Measurements from ENCODE around the gene AQP5.

AQP5 gene
- long read RNA-seq, result 0 reads

DNA sequence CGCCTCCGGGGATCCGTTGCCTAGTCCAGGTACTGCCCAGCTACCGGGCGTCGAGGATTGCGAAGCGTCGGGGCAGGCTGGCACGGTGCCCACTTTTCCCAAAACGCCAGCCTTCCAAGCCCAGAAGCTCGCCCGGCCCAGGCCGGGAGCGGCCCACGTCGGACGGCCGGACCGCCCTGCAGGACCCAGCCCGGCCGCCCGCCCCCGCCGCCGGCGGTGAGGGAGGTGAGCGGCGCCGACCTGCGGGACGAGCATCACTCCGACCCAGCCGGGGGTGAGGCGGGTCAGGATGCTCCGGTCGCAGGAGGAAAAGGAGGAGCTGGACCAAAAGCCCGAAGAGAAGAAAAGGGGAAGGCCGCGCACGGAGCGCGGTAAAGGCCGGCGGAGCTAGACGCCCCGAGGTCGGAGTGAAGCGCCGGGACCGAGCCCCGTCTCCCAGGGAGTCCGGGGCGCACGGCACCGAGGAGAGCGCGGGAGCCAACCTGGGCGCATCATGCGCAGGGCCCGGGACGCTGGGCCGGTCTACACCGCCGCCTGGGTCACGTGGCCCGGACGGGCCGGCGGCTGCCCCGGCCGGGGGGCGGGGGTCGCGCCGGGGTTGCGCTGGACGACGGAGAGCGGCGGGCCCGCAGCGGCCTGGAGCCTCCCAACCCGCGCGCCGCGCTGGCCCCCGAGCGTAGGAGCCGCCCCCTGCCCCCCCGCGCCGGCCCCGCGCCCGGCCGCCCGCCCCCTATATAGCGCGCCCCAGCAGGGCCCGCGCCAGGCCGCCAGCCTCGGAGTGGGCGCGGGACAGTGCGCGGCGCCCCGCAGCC is at the start of gene AQP5:
AQP5 (plus strand) TSS at position 762 of the 812 bp plus-strand sequence. CDS start 146 bp downstream, outside the sequence.
- H3K27me3 ChIP-seq (ENCODE audit: insufficient read depth, poor library complexity, severe bottlenecking), result peaks cover 62% of the 10 kb centered on the region
- TF ChIP-seq, protein P1, sequence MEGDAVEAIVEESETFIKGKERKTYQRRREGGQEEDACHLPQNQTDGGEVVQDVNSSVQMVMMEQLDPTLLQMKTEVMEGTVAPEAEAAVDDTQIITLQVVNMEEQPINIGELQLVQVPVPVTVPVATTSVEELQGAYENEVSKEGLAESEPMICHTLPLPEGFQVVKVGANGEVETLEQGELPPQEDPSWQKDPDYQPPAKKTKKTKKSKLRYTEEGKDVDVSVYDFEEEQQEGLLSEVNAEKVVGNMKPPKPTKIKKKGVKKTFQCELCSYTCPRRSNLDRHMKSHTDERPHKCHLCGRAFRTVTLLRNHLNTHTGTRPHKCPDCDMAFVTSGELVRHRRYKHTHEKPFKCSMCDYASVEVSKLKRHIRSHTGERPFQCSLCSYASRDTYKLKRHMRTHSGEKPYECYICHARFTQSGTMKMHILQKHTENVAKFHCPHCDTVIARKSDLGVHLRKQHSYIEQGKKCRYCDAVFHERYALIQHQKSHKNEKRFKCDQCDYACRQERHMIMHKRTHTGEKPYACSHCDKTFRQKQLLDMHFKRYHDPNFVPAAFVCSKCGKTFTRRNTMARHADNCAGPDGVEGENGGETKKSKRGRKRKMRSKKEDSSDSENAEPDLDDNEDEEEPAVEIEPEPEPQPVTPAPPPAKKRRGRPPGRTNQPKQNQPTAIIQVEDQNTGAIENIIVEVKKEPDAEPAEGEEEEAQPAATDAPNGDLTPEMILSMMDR (IDR thresholded peaks at IDR 0.05; ENCODE audit: insufficient read depth, low read length), result no peak
- TF ChIP-seq SPI1 (IDR thresholded peaks at IDR 0.05; ENCODE audit: borderline replicate concordance, low read depth), result 0 out of 2 replicates have a peak, but pooled peaks have one; percentile 22
- no peak within 1 kb of the TSS for H3K4me3 ChIP-seq (replicated peaks; ENCODE audit: insufficient read depth, low read length)
- no peak for DNase-seq (ENCODE audit: low read depth in 1 of 2, low spot score in 1 of 2)
- H3K27ac ChIP-seq (replicated peaks), result no peak within 1 kb of the TSS

DNA sequence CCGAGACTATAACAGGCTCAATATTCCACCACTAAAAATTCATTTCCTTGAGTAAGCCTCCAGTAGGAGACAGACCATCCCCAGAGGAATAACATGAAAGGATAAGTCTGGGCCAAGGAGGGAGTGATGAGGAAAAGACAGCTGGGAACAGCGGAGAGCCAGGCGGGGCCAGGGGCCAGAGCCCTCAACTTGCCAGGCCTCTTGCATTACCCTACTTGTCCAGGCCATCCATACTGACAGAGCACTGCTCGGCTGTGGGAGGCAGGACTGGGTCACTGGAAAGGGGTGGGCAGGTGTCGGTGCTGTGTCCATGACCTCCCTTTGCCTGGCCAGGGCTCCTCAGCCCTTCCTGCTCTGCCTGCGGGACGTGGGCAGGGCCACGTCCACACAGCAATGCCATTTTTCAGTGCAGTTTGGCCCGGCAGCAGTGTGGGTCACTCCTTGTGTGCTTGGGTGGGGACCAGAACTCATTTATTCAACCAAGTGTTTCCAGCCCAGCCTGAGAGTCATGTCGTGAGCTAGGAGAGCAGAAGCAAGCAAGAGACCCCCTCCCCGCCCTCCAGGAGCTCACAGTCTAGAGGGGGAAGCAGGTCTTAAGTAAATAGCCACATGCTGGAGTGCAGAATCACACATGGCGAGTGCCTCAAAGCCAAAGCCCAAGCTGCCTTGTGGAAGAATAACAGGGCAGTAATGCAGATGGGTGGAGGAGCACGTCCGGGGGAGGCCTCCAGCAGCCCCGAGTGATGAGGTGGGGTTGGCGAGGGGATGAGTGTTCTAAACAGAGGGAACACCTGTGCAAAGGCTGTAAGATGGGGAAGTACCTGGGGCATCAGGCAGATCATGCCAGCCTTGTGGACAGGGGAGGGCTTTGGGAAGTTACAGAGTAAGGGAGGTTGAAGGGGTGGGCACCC is 49.1 kb upstream of the AQP5 start:
- TF ChIP-seq SPI1 (IDR thresholded peaks at IDR 0.05; ENCODE audit: borderline replicate concordance, low read depth) (no peak), GABPA (IDR thresholded peaks at IDR 0.05; ENCODE audit: low read depth) (no peak), POLR2AphosphoS5 (IDR thresholded peaks at IDR 0.05; ENCODE audit: low read depth) (no peak)
- TF ChIP-seq, protein P2, sequence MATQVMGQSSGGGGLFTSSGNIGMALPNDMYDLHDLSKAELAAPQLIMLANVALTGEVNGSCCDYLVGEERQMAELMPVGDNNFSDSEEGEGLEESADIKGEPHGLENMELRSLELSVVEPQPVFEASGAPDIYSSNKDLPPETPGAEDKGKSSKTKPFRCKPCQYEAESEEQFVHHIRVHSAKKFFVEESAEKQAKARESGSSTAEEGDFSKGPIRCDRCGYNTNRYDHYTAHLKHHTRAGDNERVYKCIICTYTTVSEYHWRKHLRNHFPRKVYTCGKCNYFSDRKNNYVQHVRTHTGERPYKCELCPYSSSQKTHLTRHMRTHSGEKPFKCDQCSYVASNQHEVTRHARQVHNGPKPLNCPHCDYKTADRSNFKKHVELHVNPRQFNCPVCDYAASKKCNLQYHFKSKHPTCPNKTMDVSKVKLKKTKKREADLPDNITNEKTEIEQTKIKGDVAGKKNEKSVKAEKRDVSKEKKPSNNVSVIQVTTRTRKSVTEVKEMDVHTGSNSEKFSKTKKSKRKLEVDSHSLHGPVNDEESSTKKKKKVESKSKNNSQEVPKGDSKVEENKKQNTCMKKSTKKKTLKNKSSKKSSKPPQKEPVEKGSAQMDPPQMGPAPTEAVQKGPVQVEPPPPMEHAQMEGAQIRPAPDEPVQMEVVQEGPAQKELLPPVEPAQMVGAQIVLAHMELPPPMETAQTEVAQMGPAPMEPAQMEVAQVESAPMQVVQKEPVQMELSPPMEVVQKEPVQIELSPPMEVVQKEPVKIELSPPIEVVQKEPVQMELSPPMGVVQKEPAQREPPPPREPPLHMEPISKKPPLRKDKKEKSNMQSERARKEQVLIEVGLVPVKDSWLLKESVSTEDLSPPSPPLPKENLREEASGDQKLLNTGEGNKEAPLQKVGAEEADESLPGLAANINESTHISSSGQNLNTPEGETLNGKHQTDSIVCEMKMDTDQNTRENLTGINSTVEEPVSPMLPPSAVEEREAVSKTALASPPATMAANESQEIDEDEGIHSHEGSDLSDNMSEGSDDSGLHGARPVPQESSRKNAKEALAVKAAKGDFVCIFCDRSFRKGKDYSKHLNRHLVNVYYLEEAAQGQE (IDR thresholded peaks at IDR 0.05; ENCODE audit: insufficient replicate concordance, low read depth), result no peak
- TF ChIP-seq, protein P1 (IDR thresholded peaks at IDR 0.05; ENCODE audit: insufficient read depth, low read length), result no peak
- Histone ChIP-seq H3K27me3 (ENCODE audit: insufficient read depth, poor library complexity, severe bottlenecking) (no peaks in the 10 kb centered on the region), H3K4me3 (replicated peaks; ENCODE audit: insufficient read depth, low read length) (no peak overlapping the region), H3K27ac (replicated peaks) (no peak overlapping the region)
- DNase-seq (ENCODE audit: low read depth in 1 of 2, low spot score in 1 of 2), result no peak

DNA sequence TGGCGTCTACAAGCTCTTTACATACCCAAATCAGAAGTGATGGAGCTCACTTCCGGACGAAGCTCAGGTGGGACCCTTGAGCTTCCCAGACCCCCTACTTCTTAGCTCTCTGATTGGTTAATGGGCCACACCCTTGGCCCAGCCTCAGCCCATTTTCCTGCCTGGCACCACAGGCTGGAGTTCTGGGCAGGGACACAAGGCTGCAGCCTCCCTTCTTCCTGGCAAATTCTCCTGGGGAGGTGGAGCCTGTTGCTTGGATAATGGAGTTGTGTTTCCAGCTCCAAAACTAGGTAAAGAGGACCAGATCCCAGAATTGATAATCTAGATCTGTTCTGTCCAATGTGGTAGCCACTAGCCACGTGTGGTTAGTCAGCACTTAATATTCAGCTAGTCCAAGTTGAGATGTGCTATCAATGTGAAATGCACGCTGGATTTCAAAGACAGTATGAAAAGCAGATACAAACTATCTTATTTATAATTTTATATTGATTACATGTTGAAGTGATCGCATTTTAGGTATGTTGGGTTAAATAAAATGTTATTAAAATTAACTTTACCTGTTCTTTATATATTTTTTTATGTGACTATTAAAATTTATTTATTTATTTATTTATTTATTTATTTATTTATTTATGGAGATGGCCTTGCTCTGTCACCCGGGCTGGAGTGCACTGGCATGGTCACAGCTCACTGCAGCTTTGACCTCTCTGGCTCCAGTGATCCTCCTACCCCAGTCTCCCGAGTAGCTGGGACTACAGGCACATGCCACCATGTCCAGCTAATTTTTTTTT is 45.3 kb upstream of the AQP5 start:
- Histone ChIP-seq H3K27ac (replicated peaks) (no peak overlapping the region), H3K4me3 (replicated peaks; ENCODE audit: insufficient read depth, low read length) (no peak overlapping the region)

More for the DNA sequence above, 45.3 kb upstream of the AQP5 start:
- DNase-seq (ENCODE audit: low read depth in 1 of 2, low spot score in 1 of 2), result no peak
- no peaks in the 10 kb centered on the region for H3K27me3 ChIP-seq (ENCODE audit: insufficient read depth, poor library complexity, severe bottlenecking)
- TF ChIP-seq SPI1 (IDR thresholded peaks at IDR 0.05; ENCODE audit: borderline replicate concordance, low read depth), result no peak
- TF ChIP-seq, protein P2 (IDR thresholded peaks at IDR 0.05; ENCODE audit: insufficient replicate concordance, low read depth), result no peak

Data from HL-60 (cell line).